PC-9 (cell line): ENCODE results near the gene YTHDC1. TPM values are rescaled to one million over a fixed set of nuclear protein-coding genes. Genes with fewer than 3 reads are reported as not detected.

Experiments
- BruUV-seq: library from RNA; stranded (reverse); fragments of 400-500 nt; replicated peaks from 2 replicates; lab custom pipeline; 2021; lab: Mats Ljungman, UMichigan
- CTCF ChIA-PET: fragments of 300-600 bp; sonication (Branson Sonifier 250); formaldehyde crosslinking; loops from one replicate; lab custom pipeline; 2022; ENCODE audit warnings: antibody characterized with exemption; lab: Charles Lee
- POLR2A ChIA-PET: fragments of 300-600 bp; sonication (Branson Sonifier 250); formaldehyde crosslinking; loops from one replicate; lab custom pipeline; 2022; ENCODE audit warnings: antibody characterized with exemption; ENCODE audit not compliant: unreplicated experiment; lab: Charles Lee
- DNase-seq, 2 experiments: peaks; one replicate each; pipeline versions ENCODE4 v3.0.0 to v3.0.0-alpha.2; 2015 to 2022; ENCODE audit warnings: mixed read lengths in 1 of 2
- H2AFZ ChIP-seq: fragments of 200-600 bp; sonication (generic); 2 replicates; pipeline ENCODE4 v1.8.1; 2017; ENCODE audit warnings: antibody characterized with exemption
- H3F3A ChIP-seq: fragments of 200-600 bp; sonication (generic); 2 replicates; pipeline ENCODE4 v1.8.1; 2017; ENCODE audit warnings: antibody characterized with exemption, mild to moderate bottlenecking, low read depth; ENCODE audit not compliant: insufficient read depth
- H3K27ac ChIP-seq: fragments of 200-600 bp; sonication (generic); 2 replicates; pipeline ENCODE4 v1.6.1; 2016; ENCODE audit warnings: mixed run types
- H3K27me3 ChIP-seq: fragments of 200-600 bp; sonication (generic); 2 replicates; pipeline ENCODE4 v1.6.1; 2016; ENCODE audit warnings: low read depth, mixed run types; ENCODE audit not compliant: insufficient read depth
- H3K36me3 ChIP-seq: fragments of 200-600 bp; sonication (generic); 2 replicates; pipeline ENCODE4 v1.6.1; 2016; ENCODE audit warnings: low read depth, mixed run types
- H3K4me1 ChIP-seq: fragments of 200-600 bp; sonication (generic); replicated peaks from 2 replicates; pipeline ENCODE4 v1.6.1; 2016; ENCODE audit warnings: mixed run types; ENCODE audit not compliant: insufficient read depth
- H3K4me2 ChIP-seq: fragments of 200-600 bp; sonication (generic); 2 replicates; pipeline ENCODE4 v1.6.1; 2017; ENCODE audit warnings: mixed run types
- H3K4me3 ChIP-seq: fragments of 200-600 bp; sonication (generic); 2 replicates; pipeline ENCODE4 v1.6.1; 2016; ENCODE audit warnings: mixed run types
- H3K79me2 ChIP-seq: fragments of 200-600 bp; sonication (generic); 2 replicates; pipeline ENCODE4 v1.6.1; 2017; ENCODE audit warnings: low read depth, mixed run types
- H3K9me2 ChIP-seq: fragments of 200-600 bp; sonication (generic); 2 replicates; pipeline ENCODE4 v1.8.1; 2017; ENCODE audit warnings: mild to moderate bottlenecking; ENCODE audit not compliant: insufficient read depth
- H3K9me3 ChIP-seq: fragments of 200-600 bp; sonication (generic); 2 replicates; pipeline ENCODE4 v1.8.1; 2016; ENCODE audit warnings: low read depth; ENCODE audit not compliant: insufficient read depth
- H4K20me1 ChIP-seq: fragments of 200-600 bp; sonication (generic); 2 replicates; pipeline ENCODE4 v1.8.1; 2017; ENCODE audit not compliant: insufficient read depth
- CTCF ChIP-seq: fragments of 200-600 bp; sonication (generic); conservative IDR thresholded peaks from 2 replicates; pipeline ENCODE4 v1.6.1; 2017; ENCODE audit warnings: mixed run types, antibody characterized with exemption, mild to moderate bottlenecking, moderate library complexity
- EZH2 ChIP-seq: fragments of 200-600 bp; sonication (generic); IDR thresholded peaks from 2 replicates; pipeline ENCODE4 v1.8.0; 2017; ENCODE audit warnings: antibody characterized with exemption, low read depth
- intact Hi-C: fragments of 100-400 bp; cut with micrococcal nuclease; formaldehyde crosslinking; loops from one replicate; pipeline ENCODE4 v1.10.0; 2022; ENCODE audit not compliant: unreplicated experiment
- total RNA-seq: library from RNA; stranded (reverse); gene quantifications from 2 replicates; pipeline ENCODE4 v1.2.3, GENCODE V29; 2021

YTHDC1 gene
- total RNA-seq, 1 experiment from 2014 or later: 83.6 TPM

GRCh38 chr4:68344785-68345184 lies 5.1 kb downstream of the YTHDC1 start:
- BruUV-seq: no TSS peak
- Histone ChIP-seq H3K4me2 (no peak overlapping the region), H3K9me3 (no peaks in the 10 kb centered on the region), H3K9me2 (no peaks in the 10 kb centered on the region), H3K27me3 (no peaks in the 10 kb centered on the region), H3K4me3 (no peak overlapping the region), H3F3A (0 out of 2 replicates have a peak, but pooled peaks cover 3% of the 10 kb centered on the region), H3K36me3 (no peaks in the 10 kb centered on the region), H3K4me1 (peaks cover 23% of the 10 kb centered on the region), H4K20me1 (peaks cover 66% of the 10 kb centered on the region), H3K27ac (no peak overlapping the region), H3K79me2 (peaks cover 99% of the 10 kb centered on the region), H2AFZ (no peak overlapping the region)
- TF ChIP-seq EZH2 (no peak), CTCF (no peak)
- CTCF ChIA-PET: no interaction called here
- intact Hi-C loops: no loop called here
- DNase-seq: no peak
- POLR2A ChIA-PET: interaction anchor here (0.6 kb wide), 1 partner anchor 186 kb away, joined by 4 read pairs; no protein-coding TSS in a partner anchor

GRCh38 chr4:68344049-68344448 lies 5.8 kb downstream of the YTHDC1 start:
- no peak overlapping the region for H3K4me3 ChIP-seq
- POLR2A ChIA-PET: interaction anchor here (0.7 kb wide), 1 partner anchor 30 kb away, joined by 15 read pairs; no protein-coding TSS in a partner anchor
- no TSS peak for BruUV-seq

GRCh38 chr4:68342134-68342533 lies 7.8 kb downstream of the YTHDC1 start:
- ChIA-PET POLR2A (interaction anchor here (0.7 kb wide), 1 partner anchor 113 kb away, joined by 3 read pairs; no protein-coding TSS in a partner anchor), CTCF (no interaction called here)
- TF ChIP-seq CTCF (no peak), EZH2 (no peak)
- H3K27ac ChIP-seq: no peak overlapping the region
- H3K4me2 ChIP-seq: no peak overlapping the region
- H3K79me2 ChIP-seq: peaks cover 98% of the 10 kb centered on the region
- no peak overlapping the region for H2AFZ ChIP-seq
- no peaks in the 10 kb centered on the region for H3F3A ChIP-seq
- no peak overlapping the region for H3K4me3 ChIP-seq
- peaks cover 72% of the 10 kb centered on the region for H4K20me1 ChIP-seq
- peaks cover 3% of the 10 kb centered on the region; the same call in 1 of the 2 replicates for H3K36me3 ChIP-seq
- H3K27me3 ChIP-seq: no peaks in the 10 kb centered on the region
- DNase-seq: no peak
- H3K4me1 ChIP-seq: peaks cover 11% of the 10 kb centered on the region
- H3K9me2 ChIP-seq: no peaks in the 10 kb centered on the region
- intact Hi-C loops: no loop called here
- BruUV-seq: no TSS peak
- H3K9me3 ChIP-seq: no peaks in the 10 kb centered on the region

More at GRCh38 chr4:68344049-68344448, 5.8 kb downstream of the YTHDC1 start:
- CTCF ChIA-PET: no interaction called here
- H3K36me3 ChIP-seq: no peaks in the 10 kb centered on the region
- intact Hi-C loops: no loop called here
- no peaks in the 10 kb centered on the region for H3K9me2 ChIP-seq
- H2AFZ ChIP-seq: no peak overlapping the region
- H3K27me3 ChIP-seq: no peaks in the 10 kb centered on the region
- H3K9me3 ChIP-seq: no peaks in the 10 kb centered on the region
- peaks cover 99% of the 10 kb centered on the region for H3K79me2 ChIP-seq
- TF ChIP-seq CTCF (no peak), EZH2 (no peak)
- no peak overlapping the region for H3K4me2 ChIP-seq
- H3F3A ChIP-seq: 0 out of 2 replicates have a peak, but pooled peaks cover under 1% of the 10 kb centered on the region
- peaks cover 74% of the 10 kb centered on the region for H4K20me1 ChIP-seq
- H3K27ac ChIP-seq: no peak overlapping the region
- no peak for DNase-seq
- peaks cover 23% of the 10 kb centered on the region for H3K4me1 ChIP-seq
